GM12874 (cell line): Measurements from ENCODE around the gene STUB1.

Experiments
- CTCF ChIP-seq: IDR thresholded peaks from 2 replicates; pipeline ENCODE4 v1.5.1; 2011; ENCODE audit warnings: low read depth, mild to moderate bottlenecking, control low read depth, low read length, moderate library complexity; ENCODE audit not compliant: insufficient read depth

Gene STUB1

DNA sequence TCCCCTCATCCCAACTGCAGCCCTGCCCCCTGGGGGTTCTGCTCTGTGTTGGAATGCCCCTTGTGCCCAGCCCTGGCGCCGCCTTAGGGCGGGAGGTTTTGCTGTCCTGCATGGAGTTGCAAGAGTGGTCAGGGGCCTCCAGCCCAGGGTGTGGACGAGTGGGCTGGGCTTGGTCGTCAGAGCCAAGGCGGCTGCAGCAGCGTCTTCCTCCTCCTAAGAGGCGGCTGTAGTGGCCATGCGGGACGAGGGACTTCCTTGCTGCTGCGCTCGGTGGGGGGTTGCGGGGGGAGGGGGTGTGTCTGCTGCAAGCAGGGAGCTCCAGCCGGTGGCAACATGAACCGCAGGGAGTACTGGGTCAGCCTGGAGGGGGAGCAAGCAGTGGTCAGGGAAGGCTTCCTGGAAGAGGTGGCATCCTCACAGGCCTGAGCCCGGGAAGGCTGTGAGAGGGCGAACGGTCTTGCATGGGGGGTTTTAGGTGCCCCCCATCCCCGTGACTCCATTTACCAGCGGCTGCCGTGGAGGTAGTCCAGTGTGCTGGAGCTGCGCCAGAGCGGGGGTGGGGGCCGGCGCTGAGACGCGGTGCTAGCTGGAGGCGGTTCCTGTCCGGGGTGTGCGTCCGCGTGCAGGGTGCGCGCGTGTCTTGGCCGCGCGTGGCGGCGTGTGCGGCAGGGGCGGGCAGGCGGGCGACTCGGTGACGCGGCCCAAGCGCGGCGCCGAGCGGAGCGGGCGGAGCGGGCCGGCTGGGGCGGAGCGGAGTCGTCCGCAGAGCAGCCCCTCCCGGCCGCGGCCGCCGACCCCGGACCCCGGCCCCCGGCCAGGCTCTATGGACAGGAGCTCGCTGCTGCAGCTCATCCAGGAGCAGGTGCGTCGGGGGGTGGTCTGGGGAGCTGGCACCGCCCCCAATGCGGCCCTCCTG lies 5.0 kb upstream of the STUB1 start, which contains the start of gene RHBDL1:
Gene RHBDL1, plus strand, starts transcription at position 704 of the 916 bp plus-strand sequence. Its CDS starts 120 bp downstream, at position 824.
- TF ChIP-seq CTCF, result 0 out of 2 replicates have a peak, but pooled peaks have one; percentile 1

- no peak for TF ChIP-seq CTCF
These were observed 4.2 kb upstream of the STUB1 start for GRCh38 chr16:675884-676564.

- TF ChIP-seq CTCF, result no peak
These were observed 3.7 kb upstream of the STUB1 start for GRCh38 chr16:676565-676902.

DNA sequence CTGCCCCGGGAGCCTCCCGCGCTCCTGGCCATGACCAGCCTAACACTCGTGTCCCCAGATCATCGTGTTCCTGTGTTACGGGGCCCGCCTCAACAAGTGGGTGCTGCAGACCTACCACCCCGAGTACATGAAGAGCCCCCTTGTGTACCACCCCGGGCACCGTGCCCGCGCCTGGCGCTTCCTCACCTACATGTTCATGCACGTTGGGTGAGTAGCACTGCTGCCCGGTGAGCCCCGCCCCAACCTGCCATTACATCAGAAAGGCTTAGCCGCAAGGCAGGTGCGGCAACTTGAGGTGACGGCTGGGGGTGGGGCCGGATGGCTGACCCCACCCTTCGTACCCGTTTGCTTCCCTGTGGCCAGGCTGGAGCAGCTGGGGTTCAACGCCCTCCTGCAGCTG lies 3.3 kb upstream of the STUB1 start:
- TF ChIP-seq CTCF, result no peak

DNA sequence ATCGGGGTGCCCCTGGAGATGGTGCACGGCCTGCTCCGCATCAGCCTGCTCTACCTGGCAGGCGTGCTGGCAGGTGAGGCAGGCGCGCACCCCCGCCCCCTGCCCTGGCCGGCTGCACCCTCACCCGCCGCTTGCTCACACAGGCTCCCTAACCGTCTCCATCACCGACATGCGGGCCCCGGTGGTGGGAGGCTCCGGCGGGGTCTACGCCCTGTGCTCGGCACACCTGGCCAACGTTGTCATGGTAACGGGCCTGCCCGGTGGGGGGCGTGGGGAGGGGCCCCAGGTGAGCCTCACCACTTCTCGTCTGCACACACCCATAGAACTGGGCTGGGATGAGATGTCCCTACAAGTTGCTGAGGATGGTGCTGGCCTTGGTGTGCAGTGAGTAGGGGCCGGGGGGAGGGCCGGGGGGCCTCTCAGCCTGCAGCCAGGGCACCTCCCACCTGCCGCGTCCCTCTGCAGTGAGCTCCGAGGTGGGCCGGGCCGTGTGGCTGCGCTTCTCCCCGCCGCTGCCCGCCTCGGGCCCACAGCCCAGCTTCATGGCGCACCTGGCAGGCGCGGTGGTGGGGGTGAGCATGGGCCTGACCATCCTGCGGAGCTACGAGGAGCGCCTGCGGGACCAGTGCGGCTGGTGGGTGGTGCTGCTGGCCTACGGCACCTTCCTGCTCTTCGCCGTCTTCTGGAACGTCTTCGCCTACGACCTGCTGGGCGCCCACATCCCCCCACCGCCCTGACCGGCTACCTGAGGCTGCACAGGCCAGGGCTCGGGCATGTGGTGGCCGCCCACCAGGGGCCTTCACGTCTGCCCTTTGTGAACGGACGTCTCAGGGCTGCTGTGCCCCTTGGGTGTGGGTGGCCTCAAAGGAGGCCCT lies 2.7 kb upstream of the STUB1 start:
- TF ChIP-seq CTCF, result no peak

DNA sequence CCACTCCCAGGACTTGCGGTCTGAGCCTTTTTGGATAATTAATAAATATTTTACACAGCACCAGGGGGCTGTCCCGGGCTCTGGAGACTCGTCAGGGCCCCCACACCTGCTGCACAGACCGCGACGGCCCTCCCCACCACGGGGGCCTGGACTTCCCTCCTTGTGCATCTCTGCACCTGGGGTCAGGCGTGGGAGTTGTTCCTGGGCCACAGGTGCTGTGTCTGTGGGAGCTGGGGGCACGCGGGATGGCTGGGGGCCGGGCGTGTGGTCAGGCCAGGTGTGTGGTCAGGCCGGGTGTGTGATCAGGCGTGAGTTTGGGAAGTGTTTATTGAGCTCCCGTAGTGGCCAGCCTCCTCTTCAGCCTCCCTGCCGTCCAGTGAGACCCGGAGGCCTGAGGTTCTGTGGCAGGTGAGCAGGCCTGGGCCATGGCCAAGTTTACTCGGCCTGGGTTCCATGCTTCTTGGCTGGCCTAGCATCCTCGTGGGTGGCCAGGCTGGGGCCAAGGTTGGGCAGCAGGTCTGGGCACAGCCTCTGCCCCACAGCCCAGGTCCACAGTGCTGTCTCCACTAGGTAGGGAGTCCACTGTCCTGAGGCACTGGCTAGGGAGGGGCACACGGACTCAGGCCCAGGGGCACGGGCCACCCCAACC lies 1.9 kb upstream of the STUB1 start:
- TF ChIP-seq CTCF, result no peak
